ENCODE results near the gene NMNAT1. TPM values are rescaled to one million over a fixed set of nuclear protein-coding genes. Genes with fewer than 3 reads are reported as not detected.
"Not testable (repeated sequence)": the region's sequence is repeated elsewhere in the genome, so short reads cannot be mapped to it uniquely, and the experiment has no call there.

NMNAT1 gene
- polyA plus RNA-seq, 1 experiment, result 9.8 TPM

DNA sequence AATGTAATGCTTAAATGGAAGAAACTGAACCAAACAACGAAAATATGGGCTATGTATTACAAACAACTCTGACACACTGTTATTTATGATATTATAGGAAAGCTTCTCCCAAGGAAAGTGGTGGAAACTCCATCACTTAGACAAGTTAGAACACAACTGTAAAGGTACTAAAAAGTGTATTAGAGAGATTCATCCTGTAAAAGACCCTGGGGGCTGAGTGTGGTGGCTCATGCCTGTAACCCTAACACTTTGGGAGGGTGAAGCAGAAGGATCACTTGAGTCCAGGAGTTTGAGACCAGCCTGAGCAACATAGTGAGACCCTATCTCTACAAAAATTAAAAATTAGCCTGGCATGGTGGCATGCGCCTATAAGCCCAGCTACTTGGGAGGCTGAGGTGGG is 82.1 kb downstream of the NMNAT1 start:
- ChIA-PET CTCF (interaction anchor here (0.6 to 1.0 kb wide), 2 partner anchors 10 to 58 kb away, joined by 3 read pairs; no protein-coding TSS in a partner anchor), POLR2A (no interaction called here)
- Histone ChIP-seq H3K36me3 (ENCODE audit: control insufficient read depth, insufficient read depth, low read length) (no peaks in the 10 kb centered on the region), H3K4me3 (ENCODE audit: low read depth, low read length) (no peak overlapping the region), H3K27me3 (ENCODE audit: control insufficient read depth, insufficient read depth, low read length) (no peaks in the 10 kb centered on the region)
- no peak for DNase-seq (ENCODE audit: low read depth)
- TF ChIP-seq CTCF (IDR thresholded peaks at IDR 0.05; ENCODE audit: insufficient read depth, low read depth, low read length), result no peak

DNA sequence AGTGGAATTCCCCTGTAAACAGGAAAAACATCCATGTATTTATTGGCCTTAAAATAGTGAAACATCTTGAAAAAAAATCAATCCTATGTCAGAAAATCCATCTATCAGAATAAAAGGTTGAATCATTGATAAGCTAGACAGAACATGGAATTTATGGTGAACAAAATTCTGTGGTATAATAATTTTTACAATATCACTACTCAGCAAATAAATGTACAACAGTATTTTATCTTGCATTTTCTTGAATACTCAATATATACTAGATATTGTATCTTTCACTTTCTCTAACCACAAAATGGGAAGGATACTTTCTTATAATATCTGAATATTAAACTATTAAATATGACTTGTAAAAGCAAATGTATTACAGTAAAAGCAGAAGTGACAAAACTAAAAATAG is 83.8 kb downstream of the NMNAT1 start:
- ChIA-PET CTCF (interaction anchor here (1.0 kb wide), 1 partner anchor 12 kb away, joined by 3 read pairs; no protein-coding TSS in a partner anchor), POLR2A (no interaction called here)
- TF ChIP-seq CTCF (IDR thresholded peaks at IDR 0.05; ENCODE audit: insufficient read depth, low read depth, low read length), result no peak
- DNase-seq (ENCODE audit: low read depth), result no peak
- Histone ChIP-seq H3K36me3 (ENCODE audit: control insufficient read depth, insufficient read depth, low read length) (no peaks in the 10 kb centered on the region), H3K4me3 (ENCODE audit: low read depth, low read length) (no peak overlapping the region), H3K27me3 (ENCODE audit: control insufficient read depth, insufficient read depth, low read length) (no peaks in the 10 kb centered on the region)

DNA sequence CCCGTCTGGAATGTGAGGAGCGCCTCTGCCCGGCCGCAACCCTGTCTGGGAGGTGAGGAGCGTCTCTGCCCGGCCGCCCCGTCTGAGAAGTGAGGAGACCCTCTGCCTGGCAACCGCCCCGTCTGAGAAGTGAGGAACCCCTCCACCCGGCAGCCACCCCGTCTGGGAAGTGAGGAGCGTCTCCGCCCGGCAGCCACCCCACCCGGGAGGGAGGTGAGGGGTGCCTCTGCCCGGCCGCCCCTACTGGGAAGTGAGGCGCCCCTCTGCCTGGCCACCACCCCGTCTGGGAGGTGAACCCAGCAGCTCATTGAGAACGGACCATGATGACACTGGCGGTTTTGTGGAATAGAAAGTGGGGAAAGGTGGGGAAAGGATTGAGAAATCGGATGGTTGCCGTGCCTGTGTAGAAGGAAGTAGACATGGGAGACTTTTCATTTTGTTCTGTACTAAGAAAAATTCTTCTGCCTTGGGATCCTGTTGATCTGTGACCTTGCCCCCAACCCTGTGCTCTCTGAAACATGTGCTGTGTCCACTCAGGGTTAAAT is 85.8 kb downstream of the NMNAT1 start:
- POLR2A ChIA-PET; H3K36me3 ChIP-seq (ENCODE audit: control insufficient read depth, insufficient read depth, low read length); DNase-seq (ENCODE audit: low read depth); H3K4me3 ChIP-seq (ENCODE audit: low read depth, low read length); H3K27me3 ChIP-seq (ENCODE audit: control insufficient read depth, insufficient read depth, low read length): not testable (repeated sequence)
- CTCF ChIA-PET, result interaction anchor here (0.8 to 1.0 kb wide), 2 partner anchors 78 to 86 kb away, joined by 3 read pairs; partner anchors contain the start of genes LZIC and NMNAT1

DNA sequence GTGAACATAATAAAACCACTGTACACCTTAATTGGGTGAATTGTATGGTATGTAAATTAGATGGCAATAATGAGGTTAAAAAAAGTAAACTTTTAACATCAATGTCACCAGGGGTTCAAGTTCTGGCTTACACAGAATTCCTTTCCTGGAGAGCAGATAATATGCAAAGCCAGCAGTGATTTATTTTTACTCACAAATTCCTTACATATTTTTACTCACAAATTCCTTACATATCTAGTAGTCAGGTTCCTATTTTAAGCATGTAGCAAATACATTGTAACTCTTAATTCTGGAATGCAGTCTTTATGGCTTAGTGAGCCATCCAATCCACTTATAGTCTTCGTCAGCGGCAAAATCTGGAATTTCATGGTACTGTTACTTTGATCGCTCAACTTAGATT is 88.2 kb downstream of the NMNAT1 start:
- POLR2A ChIA-PET, result no interaction called here
- Histone ChIP-seq H3K27me3 (ENCODE audit: control insufficient read depth, insufficient read depth, low read length) (no peaks in the 10 kb centered on the region), H3K4me3 (ENCODE audit: low read depth, low read length) (no peak overlapping the region), H3K36me3 (ENCODE audit: control insufficient read depth, insufficient read depth, low read length) (no peaks in the 10 kb centered on the region)
- CTCF ChIA-PET, result no interaction called here
- TF ChIP-seq CTCF (IDR thresholded peaks at IDR 0.05; ENCODE audit: insufficient read depth, low read depth, low read length), result no peak
- DNase-seq (ENCODE audit: low read depth), result no peak

DNA sequence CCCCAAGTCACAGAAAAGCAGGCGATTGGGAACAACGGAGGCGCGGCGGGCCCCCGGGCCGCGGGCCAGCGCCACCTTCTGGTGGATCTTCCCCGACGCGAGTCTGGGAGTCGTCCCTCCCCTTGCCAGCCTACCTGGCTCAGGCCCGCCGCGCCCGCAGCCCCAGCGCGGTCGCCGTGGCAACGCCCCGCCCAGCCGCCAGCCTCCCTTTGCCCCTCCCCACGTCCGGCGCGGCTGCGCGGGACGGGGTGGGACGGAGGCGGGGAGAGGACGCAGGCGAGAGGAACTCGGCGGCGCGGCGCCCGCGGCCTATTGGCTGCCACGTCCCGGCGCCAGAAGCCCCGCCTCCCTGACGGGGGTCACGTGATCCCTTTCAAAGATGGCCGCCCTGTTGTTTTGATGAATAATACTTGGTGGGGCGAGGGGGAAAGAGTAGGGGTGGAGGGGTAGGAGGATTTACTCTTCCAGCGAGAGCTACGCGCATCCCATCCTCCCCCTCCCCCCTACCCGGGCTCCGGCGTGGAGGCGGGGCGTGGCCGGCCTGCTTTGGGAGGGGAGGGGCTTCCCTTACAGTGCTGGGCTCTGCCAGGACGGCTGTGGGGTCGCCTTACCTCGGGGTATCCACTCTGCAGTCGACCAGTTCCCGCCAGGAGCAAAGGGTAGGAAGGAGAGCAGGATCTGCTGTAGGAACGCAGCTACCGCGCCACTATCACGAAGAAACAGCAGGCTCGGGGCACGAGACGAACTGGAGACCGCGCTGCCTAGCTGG is 89.5 kb downstream of the NMNAT1 start, which contains the start of gene UBE4B:
TSS of gene UBE4B (plus strand) at position 369 of the 769 bp plus-strand sequence. CDS start 713 bp downstream, outside the sequence.
- Histone ChIP-seq H3K27me3 (ENCODE audit: control insufficient read depth, insufficient read depth, low read length) (no peaks in the 10 kb centered on the region), H3K36me3 (ENCODE audit: control insufficient read depth, insufficient read depth, low read length) (peaks cover 2% of the 10 kb centered on the region; the same call in 1 of the 2 replicates), H3K4me3 (ENCODE audit: low read depth, low read length) (peak within 1 kb of the TSS; percentile 87)
- CTCF ChIA-PET, result interaction anchor here (0.5 to 2.1 kb wide), 10 partner anchors 14 to 158 kb away, joined by 3 to 8 read pairs (median 4); partner anchors contain the start of genes LZIC and NMNAT1
- POLR2A ChIA-PET, result interaction anchor here (0.6 kb wide), 1 partner anchor 75 kb away, joined by 13 read pairs; no protein-coding TSS in a partner anchor
- DNase-seq (ENCODE audit: low read depth), result peak; percentile 85
- peak; percentile 84 for TF ChIP-seq CTCF (IDR thresholded peaks at IDR 0.05; ENCODE audit: insufficient read depth, low read depth, low read length)

Data from BJ (cell line).